SKM-1 (cell line): Measurements from ENCODE around the gene SMYD3.
"Not testable (repeated sequence)": the region's sequence is repeated elsewhere in the genome, so short reads cannot be mapped to it uniquely, and the experiment has no call there.

Experiments used
- DNase-seq: peaks from one replicate; lab custom pipeline; 2025; ENCODE audit not compliant: unreplicated experiment; lab: John Stamatoyannopoulos, UW

The SMYD3 gene

GRCh38 chr1:246048693-246049092 lies 458.4 kb downstream of the SMYD3 start:
- DNase-seq = no peak

DNA sequence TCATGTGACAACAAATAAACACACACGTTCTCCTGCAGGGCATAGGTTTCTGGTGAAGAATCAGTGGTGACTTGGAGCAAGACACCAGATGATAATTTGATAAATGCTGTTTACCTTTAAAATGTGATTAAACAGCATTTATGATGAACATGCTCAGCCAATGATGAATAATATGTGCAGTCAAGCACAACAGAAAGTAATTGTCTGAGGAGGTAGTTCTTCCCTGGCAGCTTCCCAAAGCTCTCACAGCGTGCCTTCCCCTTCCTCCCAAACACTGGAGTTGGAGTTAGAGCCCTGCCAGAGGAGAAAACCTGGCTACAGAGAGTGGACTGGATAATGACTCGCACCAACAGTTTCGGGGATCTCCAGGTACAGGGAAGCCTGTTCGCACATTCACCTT lies 463.5 kb downstream of the SMYD3 start:
- DNase-seq = no peak

DNA sequence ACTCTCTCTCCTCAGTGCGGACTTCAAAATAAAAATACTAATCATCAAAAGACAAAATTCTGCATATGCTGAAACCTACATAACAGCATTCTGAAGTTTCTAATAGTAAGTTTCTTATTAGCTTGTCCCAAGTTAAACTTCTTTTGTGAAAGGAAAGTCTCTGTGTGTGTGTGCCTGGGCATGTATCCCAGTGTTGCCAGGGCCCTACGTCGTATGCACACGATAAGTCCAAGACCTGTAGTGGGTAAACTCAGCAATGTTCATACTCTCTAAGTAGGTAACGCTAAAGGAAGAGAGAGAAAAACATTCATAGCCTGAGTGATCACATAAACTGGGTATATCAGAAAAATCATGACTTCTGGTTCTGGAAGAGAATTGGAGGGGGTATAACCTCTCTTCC lies 465.7 kb downstream of the SMYD3 start:
- DNase-seq = no peak

- no peak for DNase-seq
These were observed 466.7 kb downstream of the SMYD3 start for GRCh38 chr1:246040200-246040890.

- no peak for DNase-seq
These were observed 467.5 kb downstream of the SMYD3 start for GRCh38 chr1:246039584-246039983.

- no peak for DNase-seq
These were observed 469.2 kb downstream of the SMYD3 start for GRCh38 chr1:246037832-246038231.

- DNase-seq = no peak
These were observed 470.9 kb downstream of the SMYD3 start for GRCh38 chr1:246036175-246036574.

- DNase-seq = no peak
These were observed 472.0 kb downstream of the SMYD3 start for GRCh38 chr1:246035060-246035541.

- no peak for DNase-seq
These were observed 472.4 kb downstream of the SMYD3 start for GRCh38 chr1:246034630-246035029.

- DNase-seq = no peak
These were observed 474.1 kb downstream of the SMYD3 start for GRCh38 chr1:246032984-246033383.

- DNase-seq = no peak
These were observed 475.0 kb downstream of the SMYD3 start for GRCh38 chr1:246032031-246032551.

DNA sequence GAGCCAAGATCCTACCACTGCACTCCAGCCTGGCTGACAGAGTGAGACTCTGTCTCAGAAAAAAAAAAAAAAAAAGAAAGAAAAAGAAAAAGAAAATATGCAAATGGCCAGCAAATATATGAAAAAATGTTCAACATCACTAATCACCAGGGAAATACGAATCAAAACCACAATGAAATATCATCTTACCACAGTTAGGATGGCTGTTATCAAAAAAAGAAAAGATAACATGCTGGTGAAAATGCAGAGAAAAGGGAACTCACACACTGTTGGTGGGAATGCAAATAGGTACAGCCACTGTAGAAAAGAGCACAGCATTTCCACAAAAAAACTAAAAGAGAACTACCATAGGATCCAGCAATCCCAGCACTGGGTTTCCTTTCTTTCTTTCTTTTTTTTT lies 477.5 kb downstream of the SMYD3 start:
- no peak for DNase-seq

GRCh38 chr1:246024118-246024517 lies 483.0 kb downstream of the SMYD3 start:
- not testable (repeated sequence) for DNase-seq

- peak; percentile 51 for DNase-seq
These were observed 486.7 kb downstream of the SMYD3 start for GRCh38 chr1:246020211-246020954.

- no peak for DNase-seq
These were observed 488.9 kb downstream of the SMYD3 start for GRCh38 chr1:246018146-246018545.

GRCh38 chr1:246012341-246012740 lies 494.7 kb downstream of the SMYD3 start:
- peak; percentile 61 for DNase-seq

DNA sequence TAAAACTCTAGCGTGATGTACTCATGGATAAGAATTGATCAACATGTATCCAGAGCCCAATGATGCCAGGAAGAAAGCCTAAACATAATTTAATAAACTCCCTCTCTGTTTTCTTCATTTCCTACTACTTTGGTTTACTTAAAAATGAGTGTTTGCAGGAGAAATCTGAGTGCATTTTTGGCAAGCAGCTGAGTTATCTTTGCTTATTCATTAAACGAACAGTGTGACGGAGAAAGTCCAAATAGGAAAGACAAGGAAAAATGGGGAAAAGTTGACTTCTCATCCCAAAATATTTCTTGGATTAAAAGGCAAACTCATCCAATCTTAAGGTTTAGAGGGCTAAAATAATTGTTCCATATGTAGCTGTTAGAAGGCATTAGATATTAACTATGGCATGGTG lies 496.7 kb downstream of the SMYD3 start:
- no peak for DNase-seq

- no peak for DNase-seq
These were observed 498.7 kb downstream of the SMYD3 start for GRCh38 chr1:246008363-246008831.

GRCh38 chr1:246005067-246005466 lies 502.0 kb downstream of the SMYD3 start:
- DNase-seq = no peak

- no peak for DNase-seq
These were observed 502.8 kb downstream of the SMYD3 start for GRCh38 chr1:246004301-246004700.

DNA sequence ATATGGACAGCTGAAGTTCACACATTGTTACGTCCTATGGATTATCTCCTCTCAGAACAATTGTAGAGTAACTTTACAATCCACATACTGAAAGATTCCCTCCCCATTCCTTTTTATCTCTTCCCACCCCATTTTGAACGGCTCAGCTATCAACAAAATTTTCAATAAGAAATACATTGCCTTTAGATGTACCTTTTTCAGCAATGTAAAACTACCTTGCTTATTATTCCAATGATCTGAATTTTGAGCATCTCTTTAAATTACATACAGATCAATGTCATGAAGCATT lies 503.7 kb downstream of the SMYD3 start:
- DNase-seq = no peak

- peak; percentile 63 for DNase-seq
These were observed 504.2 kb downstream of the SMYD3 start for GRCh38 chr1:246002725-246003441.
